ENCODE data around the gene NCEH1.
A peak's percentile ranks its signal among the peaks of the same experiment; 100 is the strongest.
"Not testable (repeated sequence)": the region's sequence is repeated elsewhere in the genome, so short reads cannot be mapped to it uniquely, and the experiment has no call there.

NCEH1 gene

DNA sequence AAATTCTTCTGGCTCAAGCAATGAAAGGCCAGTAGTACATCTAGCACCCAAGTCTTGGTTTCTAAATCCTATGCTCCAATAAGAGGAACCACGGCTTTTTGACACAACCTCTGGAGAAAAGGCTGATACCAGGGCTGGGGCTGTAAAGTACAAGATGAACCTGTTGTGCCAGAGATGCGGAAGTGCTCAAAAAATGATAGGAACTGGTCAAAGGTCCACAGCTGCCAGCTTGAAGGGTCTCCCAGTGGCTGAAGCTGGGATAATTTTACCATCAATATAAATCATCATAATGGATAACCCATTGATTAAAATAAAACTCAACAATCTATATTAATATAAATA, 558 bp upstream of the NCEH1 start:
- H4K20me1 ChIP-seq, result no peaks in the 10 kb centered on the region
- H3K9me3 ChIP-seq (replicated peaks in 1 of 11), result no peaks in the 10 kb centered on the region
- peaks cover 15 to 42% (median 21%) of the 10 kb centered on the region in 10 experiments for H3K4me1 ChIP-seq
- peak overlapping the region; percentile 79 to 98 (median 94) for H3K4me2 ChIP-seq
- peak overlapping the region; percentile 74 to 92 (median 82) for H3K4me3 ChIP-seq
- H3K36me3 ChIP-seq, result no peaks in the 10 kb centered on the region
- H3K9ac ChIP-seq, result peak overlapping the region; percentile 70 to 85 (median 79); a peak in 21 of 22 replicates
- no peak for TF ChIP-seq Cebpa-rat (IDR thresholded peaks at IDR 0.05)
- H3K27me3 ChIP-seq, result no peaks in the 10 kb centered on the region
- H3K27ac ChIP-seq, result peak overlapping the region in 9 of 11 experiments; percentile 4 to 75 (median 48); a peak in 14 of 22 replicates

DNA sequence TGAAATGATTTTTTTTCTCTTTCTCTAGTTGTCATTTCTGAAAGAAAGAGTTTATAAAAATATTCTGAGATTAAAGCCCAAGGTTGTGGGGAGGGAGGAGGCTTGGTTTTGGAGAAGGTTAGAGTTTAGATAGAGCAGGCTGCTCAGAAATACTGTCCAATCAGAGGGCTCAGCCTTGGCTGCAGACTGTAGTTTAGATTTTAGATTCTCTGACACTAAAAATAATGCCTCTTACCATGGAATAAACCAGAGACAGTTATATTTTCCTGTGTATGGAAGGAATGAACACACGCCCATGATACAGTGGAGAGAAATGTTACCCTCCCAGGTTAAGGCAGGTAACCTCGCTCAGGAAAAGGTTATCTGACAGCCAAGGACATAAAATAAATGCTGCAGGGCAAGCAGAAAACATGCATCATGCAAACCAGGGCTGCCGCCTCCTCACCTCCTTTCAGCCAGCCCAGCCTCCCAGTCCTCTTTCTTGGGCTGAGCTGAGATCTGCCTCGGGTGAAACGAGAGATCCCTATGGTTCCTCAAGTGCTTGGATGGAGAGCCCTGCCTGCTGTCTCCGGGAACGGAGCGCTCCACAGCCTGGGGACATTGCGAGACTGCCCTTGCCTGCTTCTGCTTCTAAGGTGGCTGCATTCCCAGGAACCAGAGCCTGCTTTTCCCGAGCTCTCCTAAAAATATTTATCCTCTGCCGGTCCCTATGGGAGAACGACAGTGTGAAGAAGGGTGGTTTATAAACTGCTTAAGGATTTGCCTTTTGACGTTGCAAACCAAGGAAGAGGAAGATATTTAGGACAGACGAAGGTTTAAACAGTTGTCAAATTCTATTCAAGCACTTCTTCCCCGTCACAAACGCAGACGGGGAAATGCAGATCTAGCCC, 848 bp downstream of the NCEH1 start:
- Histone ChIP-seq H4K20me1 (no peaks in the 10 kb centered on the region), H3K4me2 (peak overlapping the region; percentile 79 to 98 (median 94)), H3K9ac (peak overlapping the region; percentile 70 to 85 (median 79)), H3K27ac (peak overlapping the region in 9 of 11 experiments; percentile 32 to 76 (median 66); a peak in 14 of 22 replicates), H3K36me3 (no peaks in the 10 kb centered on the region), H3K4me3 (peak overlapping the region; percentile 74 to 92 (median 82)), H3K27me3 (no peaks in the 10 kb centered on the region), H3K9me3 (replicated peaks in 1 of 11) (no peaks in the 10 kb centered on the region), H3K4me1 (peaks cover 12 to 28% (median 18%) of the 10 kb centered on the region in 10 experiments)
- TF ChIP-seq Cebpa-rat (IDR thresholded peaks at IDR 0.05), result no peak

DNA sequence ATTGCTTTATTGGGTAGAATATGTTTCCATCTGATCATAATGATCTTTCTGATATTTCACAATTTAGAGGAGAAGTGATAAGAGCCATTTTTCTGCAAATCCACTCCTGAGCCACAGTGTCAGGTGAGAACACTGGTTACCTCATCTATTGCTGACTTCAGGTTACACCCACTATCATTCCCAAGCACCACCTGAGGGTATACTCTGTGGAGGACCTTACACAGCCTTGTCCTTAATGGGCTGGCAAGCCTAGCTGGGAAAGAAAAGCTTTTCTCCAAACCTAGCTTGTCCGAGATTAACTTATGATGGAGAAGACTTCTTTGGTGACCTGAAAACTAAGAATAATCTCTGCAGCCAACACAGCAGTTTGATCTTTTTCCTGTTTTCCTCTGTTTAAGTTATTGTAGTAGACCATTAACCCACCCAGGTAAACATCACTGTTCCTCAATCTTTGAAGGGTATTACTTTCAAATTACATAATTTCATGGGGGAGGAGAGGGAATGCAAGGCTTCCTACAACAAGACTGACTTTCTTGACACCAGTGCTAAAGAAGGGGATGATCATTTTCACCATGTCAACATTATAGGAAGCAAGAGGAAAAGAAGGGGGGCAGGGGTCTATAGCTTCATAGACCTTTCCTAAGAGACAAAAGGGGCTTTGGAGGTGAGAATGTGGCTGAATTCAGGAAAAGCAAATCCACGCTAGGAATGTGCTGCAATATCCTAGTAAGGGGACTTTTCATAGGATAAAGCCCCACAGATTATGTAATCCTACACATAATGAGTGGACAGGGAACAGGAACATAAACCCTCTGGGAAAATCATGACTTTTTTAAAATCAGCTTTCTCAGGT, 1.7 kb downstream of the NCEH1 start:
- no peaks in the 10 kb centered on the region for H3K27me3 ChIP-seq
- peak overlapping the region; percentile 79 to 98 (median 94); a peak in 18 of 22 replicates for H3K4me2 ChIP-seq
- H3K9ac ChIP-seq, result peak overlapping the region in 2 of 11 experiments; percentile 79; a peak in 1 of 22 replicates
- H3K4me1 ChIP-seq, result peaks cover 12 to 28% (median 18%) of the 10 kb centered on the region in 10 experiments
- H3K9me3 ChIP-seq (replicated peaks in 1 of 11), result no peaks in the 10 kb centered on the region
- no peak for TF ChIP-seq Cebpa-rat (IDR thresholded peaks at IDR 0.05)
- H3K36me3 ChIP-seq, result no peaks in the 10 kb centered on the region
- H3K4me3 ChIP-seq, result peak overlapping the region in 4 of 10 experiments; percentile 79 to 84 (median 80); a peak in 5 of 20 replicates
- H3K27ac ChIP-seq, result no peak overlapping the region
- no peaks in the 10 kb centered on the region for H4K20me1 ChIP-seq

DNA sequence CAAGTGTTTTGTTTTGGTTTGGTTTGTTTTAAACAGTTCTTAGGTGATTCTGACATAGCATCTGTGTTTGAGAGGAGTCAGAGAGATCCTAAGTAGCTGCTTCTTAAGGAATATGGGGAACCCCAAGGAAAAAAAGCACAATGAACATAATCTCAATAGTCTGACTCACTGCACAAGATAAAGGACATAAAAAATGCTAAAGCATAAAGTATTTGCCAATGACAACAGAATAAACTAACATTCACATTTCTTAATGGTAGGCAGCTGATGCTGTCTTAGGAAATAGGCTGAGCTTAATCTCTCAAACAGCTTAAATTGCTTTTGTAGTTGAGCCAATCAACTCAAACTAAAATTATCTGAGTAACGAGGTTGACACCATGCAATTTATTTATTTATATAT, 2.9 kb downstream of the NCEH1 start:
- Histone ChIP-seq H3K27me3 (no peaks in the 10 kb centered on the region), H3K9ac (no peak overlapping the region), H3K27ac (no peak overlapping the region), H3K4me3 (no peak overlapping the region), H4K20me1 (no peaks in the 10 kb centered on the region), H3K4me2 (no peak overlapping the region), H3K4me1 (peaks cover 12 to 28% (median 18%) of the 10 kb centered on the region in 10 experiments), H3K36me3 (no peaks in the 10 kb centered on the region), H3K9me3 (replicated peaks in 1 of 11) (no peaks in the 10 kb centered on the region)
- TF ChIP-seq Cebpa-rat (IDR thresholded peaks at IDR 0.05), result no peak

DNA sequence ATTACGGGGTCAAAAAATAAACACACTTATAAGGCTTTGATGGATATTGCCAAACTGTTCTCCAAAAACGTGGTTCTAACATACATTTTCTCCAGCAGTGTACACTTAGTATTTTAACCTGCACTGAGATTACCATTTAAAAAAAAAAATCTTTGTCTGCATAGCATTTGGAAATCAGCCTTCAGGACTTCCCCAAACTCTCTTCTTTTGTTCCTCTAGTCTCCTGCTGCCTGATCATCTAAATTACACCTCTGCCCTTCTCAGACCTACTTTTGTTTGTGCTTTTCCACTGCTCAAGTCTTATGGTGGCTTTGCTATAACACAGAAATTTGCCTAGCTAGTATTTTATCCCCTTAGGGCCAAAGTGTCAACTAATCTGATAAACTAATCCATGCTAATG, 3.8 kb downstream of the NCEH1 start:
- H4K20me1 ChIP-seq, result no peaks in the 10 kb centered on the region
- H3K9ac ChIP-seq, result no peak overlapping the region
- H3K27ac ChIP-seq, result no peak overlapping the region
- no peak overlapping the region for H3K4me3 ChIP-seq
- no peaks in the 10 kb centered on the region for H3K9me3 ChIP-seq (replicated peaks in 1 of 11)
- TF ChIP-seq Cebpa-rat (IDR thresholded peaks at IDR 0.05), result no peak
- peaks cover 12 to 28% (median 18%) of the 10 kb centered on the region in 10 experiments for H3K4me1 ChIP-seq
- H3K36me3 ChIP-seq, result no peaks in the 10 kb centered on the region
- H3K4me2 ChIP-seq, result no peak overlapping the region; a peak in 1 of 22 replicates
- no peaks in the 10 kb centered on the region for H3K27me3 ChIP-seq

DNA sequence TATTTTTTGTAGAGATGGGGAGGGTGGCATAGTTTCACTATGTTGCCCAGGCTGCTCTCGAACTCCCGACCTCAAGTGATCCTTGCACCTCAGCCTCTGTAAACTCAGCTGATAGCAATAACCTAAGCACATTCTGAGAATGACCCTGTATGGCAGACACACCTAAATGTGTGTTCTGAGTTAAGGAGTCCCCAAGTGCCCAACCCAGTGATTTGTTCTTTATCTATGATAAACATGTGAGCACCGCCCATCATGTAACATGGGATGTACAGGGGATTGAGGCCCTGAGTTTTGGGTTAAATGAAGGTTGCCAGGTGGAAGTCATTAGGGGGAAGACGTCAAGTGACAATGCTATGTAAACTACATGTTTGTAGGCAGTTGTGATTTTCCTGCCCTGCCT, 5.7 kb downstream of the NCEH1 start:
- H3K4me2 ChIP-seq, result no peak overlapping the region
- no peak overlapping the region for H3K9ac ChIP-seq
- no peak overlapping the region for H3K27ac ChIP-seq
- no peak for TF ChIP-seq Cebpa-rat (IDR thresholded peaks at IDR 0.05)
- H3K9me3 ChIP-seq (replicated peaks in 1 of 11), result no peaks in the 10 kb centered on the region
- peaks cover 6 to 32% (median 9%) of the 10 kb centered on the region in 10 experiments for H3K4me1 ChIP-seq
- H3K27me3 ChIP-seq, result no peaks in the 10 kb centered on the region
- H3K36me3 ChIP-seq, result no peaks in the 10 kb centered on the region
- H4K20me1 ChIP-seq, result no peaks in the 10 kb centered on the region
- no peak overlapping the region for H3K4me3 ChIP-seq

DNA sequence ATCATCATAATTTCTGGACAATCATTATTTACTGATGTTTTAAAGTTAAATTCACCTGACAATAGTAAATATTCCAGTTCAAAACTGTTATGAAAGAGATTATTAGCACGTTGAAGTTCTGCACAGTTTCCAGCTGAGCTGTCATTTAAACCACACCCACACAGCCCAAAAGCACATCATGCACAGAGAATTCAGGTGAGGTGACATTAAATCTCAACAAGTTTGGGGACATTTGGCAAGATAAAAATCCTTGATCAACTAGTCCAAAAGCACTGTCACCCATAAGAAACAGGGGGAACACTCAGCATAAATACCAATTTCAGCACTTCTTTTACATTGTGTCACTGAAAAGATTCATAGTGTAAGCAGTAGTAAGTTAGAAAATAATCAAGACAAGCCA, 6.9 kb downstream of the NCEH1 start:
- peaks cover 0 to 32% (median 0%) of the 10 kb centered on the region in 10 experiments; a peak in 7 of 20 replicates for H3K4me1 ChIP-seq
- no peak overlapping the region for H3K4me2 ChIP-seq
- no peak overlapping the region for H3K27ac ChIP-seq
- H4K20me1 ChIP-seq, result no peaks in the 10 kb centered on the region
- no peak overlapping the region for H3K4me3 ChIP-seq
- no peaks in the 10 kb centered on the region for H3K27me3 ChIP-seq
- no peaks in the 10 kb centered on the region; a peak in 1 of 22 replicates for H3K36me3 ChIP-seq
- H3K9ac ChIP-seq, result no peak overlapping the region
- no peak for TF ChIP-seq Cebpa-rat (IDR thresholded peaks at IDR 0.05)
- no peaks in the 10 kb centered on the region for H3K9me3 ChIP-seq (replicated peaks in 1 of 11)

DNA sequence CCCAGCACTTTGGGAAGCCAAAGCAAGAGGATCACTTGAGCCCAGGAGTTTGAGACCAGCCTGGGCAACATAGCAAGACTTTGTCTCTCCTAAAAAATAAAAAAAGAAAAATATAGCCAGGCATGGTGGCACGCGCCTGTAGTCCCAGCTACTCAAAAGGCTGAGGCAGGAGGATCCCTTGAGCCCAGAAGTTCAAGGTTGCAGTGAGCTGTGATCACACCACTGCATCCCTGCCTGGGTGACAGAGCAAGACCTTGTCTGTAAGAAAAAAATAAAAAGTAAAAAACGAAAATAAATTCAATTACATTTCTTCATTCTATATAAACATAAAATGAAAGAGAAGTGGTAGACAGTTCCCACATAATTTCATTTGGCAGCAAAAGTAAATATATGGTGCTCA, 8.1 kb downstream of the NCEH1 start:
- peaks cover 0 to 41% (median 0%) of the 10 kb centered on the region in 10 experiments; a peak in 7 of 20 replicates for H3K4me1 ChIP-seq
- not testable (repeated sequence) for H3K4me3 ChIP-seq; H3K9me3 ChIP-seq (replicated peaks in 1 of 11); H3K9ac ChIP-seq; H3K4me2 ChIP-seq; H3K27me3 ChIP-seq; H3K27ac ChIP-seq; H3K36me3 ChIP-seq; H4K20me1 ChIP-seq

DNA sequence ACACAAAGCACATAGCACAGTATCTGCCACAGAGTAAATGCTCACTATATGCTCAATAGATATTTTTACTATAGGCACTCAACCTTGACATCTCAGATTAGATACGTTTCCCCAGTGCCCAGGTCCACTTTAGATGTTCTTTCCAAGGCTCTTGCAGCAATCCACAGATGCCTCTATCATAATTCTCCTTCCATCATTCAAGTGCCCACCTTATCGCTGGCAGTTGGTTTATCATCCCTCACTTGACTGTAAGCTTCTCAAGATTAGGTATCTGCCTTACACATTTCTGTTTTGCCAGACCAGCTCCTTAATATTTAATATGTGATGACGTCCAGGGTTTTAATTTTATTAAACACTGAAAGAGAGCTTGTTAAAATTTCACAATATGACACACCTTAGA, 8.6 kb downstream of the NCEH1 start:
- Histone ChIP-seq H3K27me3 (no peaks in the 10 kb centered on the region), H3K4me1 (peaks cover 0 to 42% (median 0%) of the 10 kb centered on the region in 10 experiments; a peak in 7 of 20 replicates), H3K36me3 (no peaks in the 10 kb centered on the region; a peak in 1 of 22 replicates), H3K4me3 (no peak overlapping the region), H3K9ac (no peak overlapping the region), H3K9me3 (replicated peaks in 1 of 11) (no peaks in the 10 kb centered on the region), H4K20me1 (no peaks in the 10 kb centered on the region), H3K4me2 (no peak overlapping the region), H3K27ac (no peak overlapping the region)
- no peak for TF ChIP-seq Cebpa-rat (IDR thresholded peaks at IDR 0.05)

Measured in BLaER1 treated with 17β-estradiol and CSF1 and Interleukin-3, amounts not matched to agents 10 nM and 100 nM (cell line).